Mucosa of gallbladder (tissue), 1 donor: ENCODE results near the gene BICRAL. TPM values are rescaled to one million over a fixed set of nuclear protein-coding genes. Genes with fewer than 3 reads are reported as not detected.
"Not testable (repeated sequence)": the region's sequence is repeated elsewhere in the genome, so short reads cannot be mapped to it uniquely, and the experiment has no call there.

Experiments used
- DNase-seq: peaks from one replicate; pipeline ENCODE4 v3.0.0-alpha.2; 2020; ENCODE audit warnings: low spot score
- total RNA-seq: library from RNA; stranded (reverse); gene quantifications from one replicate; pipeline ENCODE4 v1.2.1, GENCODE V29; 2021
- donor health status: DM: no; HTN: no; CAD: no.

BICRAL gene
- total RNA-seq, 1 donor from 2014 or later, result 18.1 TPM

- no peak for DNase-seq
Measured at GRCh38 chr6:42790549-42791181, 8.8 kb downstream of the BICRAL start.

GRCh38 chr6:42791706-42792320, 10.0 kb downstream of the BICRAL start:
- DNase-seq, result no peak

GRCh38 chr6:42795651-42796050, 13.8 kb downstream of the BICRAL start:
- DNase-seq, result no peak

- no peak for DNase-seq
Measured at GRCh38 chr6:42796171-42796570, 14.3 kb downstream of the BICRAL start.

- not testable (repeated sequence) for DNase-seq
Measured at GRCh38 chr6:42797696-42798095, 15.8 kb downstream of the BICRAL start.

GRCh38 chr6:42805297-42805861, 23.5 kb downstream of the BICRAL start:
- no peak for DNase-seq

- not testable (repeated sequence) for DNase-seq
Measured at GRCh38 chr6:42806359-42806758, 24.5 kb downstream of the BICRAL start.

GRCh38 chr6:42808492-42809483, 26.9 kb downstream of the BICRAL start:
- no peak for DNase-seq

- no peak for DNase-seq
Measured at GRCh38 chr6:42813074-42813645, 31.3 kb downstream of the BICRAL start.

- DNase-seq, result no peak
Measured at GRCh38 chr6:42813906-42814444, 32.1 kb downstream of the BICRAL start.

- DNase-seq, result not testable (repeated sequence)
Measured at GRCh38 chr6:42815726-42816125, 33.9 kb downstream of the BICRAL start.

- no peak for DNase-seq
Measured at GRCh38 chr6:42817907-42818306, 36.1 kb downstream of the BICRAL start.

GRCh38 chr6:42818416-42818815, 36.6 kb downstream of the BICRAL start:
- no peak for DNase-seq

GRCh38 chr6:42818878-42819277, 37.0 kb downstream of the BICRAL start:
- DNase-seq, result no peak

GRCh38 chr6:42819803-42820511, 38.1 kb downstream of the BICRAL start:
- DNase-seq, result no peak

- no peak for DNase-seq
Measured at GRCh38 chr6:42820512-42821340, 38.9 kb downstream of the BICRAL start.

GRCh38 chr6:42821341-42821668, 39.5 kb downstream of the BICRAL start:
- DNase-seq, result no peak

- no peak for DNase-seq
Measured at GRCh38 chr6:42821846-42822245, 40.0 kb downstream of the BICRAL start.

GRCh38 chr6:42829561-42830092, 47.8 kb downstream of the BICRAL start:
- DNase-seq, result no peak

GRCh38 chr6:42831237-42831636, 49.4 kb downstream of the BICRAL start:
- no peak for DNase-seq
